Epithelial cell of esophagus (primary cell): ENCODE results near the gene TGM2.

Experiments used
- DNase-seq: peaks from one replicate; pipeline ENCODE4 v3.0.0; 2010; ENCODE audit warnings: low read depth
- H3K4me3 ChIP-seq: 2 replicates; pipeline ENCODE4 v1.5.1; 2011; ENCODE audit warnings: mild to moderate bottlenecking, low read length, control low read depth
- TF ChIP-seq, protein P1 (sequence below): IDR thresholded peaks from 2 replicates; pipeline ENCODE4 v1.5.1; 2011; ENCODE audit warnings: low read depth, mild to moderate bottlenecking, low read length, control low read depth, inconsistent platforms; ENCODE audit not compliant: insufficient read depth; ENCODE audit errors: missing control alignments

The TGM2 gene

DNA sequence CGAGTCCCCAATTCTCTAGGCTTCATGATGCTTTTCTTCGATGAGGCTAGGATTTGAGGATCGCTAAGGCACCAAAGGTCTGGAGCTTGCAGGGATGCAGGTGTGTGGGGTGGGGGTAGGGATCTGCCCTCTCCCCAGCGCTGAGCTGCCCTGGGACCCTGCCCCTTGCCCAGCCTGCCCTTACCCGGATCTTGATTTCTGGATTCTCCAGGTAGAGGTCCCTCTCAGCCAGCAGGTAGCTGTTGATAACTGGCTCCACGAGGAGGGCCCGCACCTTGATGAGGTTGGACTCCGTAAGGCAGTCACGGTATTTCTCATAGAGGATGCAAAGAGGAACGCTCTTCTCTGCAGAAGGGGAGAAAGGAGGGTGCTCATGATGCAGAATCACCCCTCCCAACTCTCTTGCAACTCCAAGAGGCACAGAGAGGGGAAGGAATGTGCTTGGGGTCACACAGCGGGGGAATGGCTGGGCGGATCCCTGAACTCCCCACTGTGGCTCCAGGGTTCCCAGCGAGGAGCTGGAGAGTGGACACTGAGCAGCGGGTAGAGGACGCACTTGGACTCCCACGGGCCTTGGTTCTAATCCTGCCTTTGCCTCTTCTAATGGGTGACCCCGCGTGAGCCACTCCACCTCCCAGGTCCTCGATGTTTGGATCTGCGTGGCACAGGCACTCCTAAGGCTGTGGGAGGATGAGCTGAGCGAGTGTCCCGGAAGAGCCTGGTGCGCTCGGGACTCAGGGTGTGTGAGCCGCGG is 32.7 kb downstream of the TGM2 start:
- TF ChIP-seq, protein P1, sequence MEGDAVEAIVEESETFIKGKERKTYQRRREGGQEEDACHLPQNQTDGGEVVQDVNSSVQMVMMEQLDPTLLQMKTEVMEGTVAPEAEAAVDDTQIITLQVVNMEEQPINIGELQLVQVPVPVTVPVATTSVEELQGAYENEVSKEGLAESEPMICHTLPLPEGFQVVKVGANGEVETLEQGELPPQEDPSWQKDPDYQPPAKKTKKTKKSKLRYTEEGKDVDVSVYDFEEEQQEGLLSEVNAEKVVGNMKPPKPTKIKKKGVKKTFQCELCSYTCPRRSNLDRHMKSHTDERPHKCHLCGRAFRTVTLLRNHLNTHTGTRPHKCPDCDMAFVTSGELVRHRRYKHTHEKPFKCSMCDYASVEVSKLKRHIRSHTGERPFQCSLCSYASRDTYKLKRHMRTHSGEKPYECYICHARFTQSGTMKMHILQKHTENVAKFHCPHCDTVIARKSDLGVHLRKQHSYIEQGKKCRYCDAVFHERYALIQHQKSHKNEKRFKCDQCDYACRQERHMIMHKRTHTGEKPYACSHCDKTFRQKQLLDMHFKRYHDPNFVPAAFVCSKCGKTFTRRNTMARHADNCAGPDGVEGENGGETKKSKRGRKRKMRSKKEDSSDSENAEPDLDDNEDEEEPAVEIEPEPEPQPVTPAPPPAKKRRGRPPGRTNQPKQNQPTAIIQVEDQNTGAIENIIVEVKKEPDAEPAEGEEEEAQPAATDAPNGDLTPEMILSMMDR = no peak
- H3K4me3 ChIP-seq = no peak overlapping the region
- no peak for DNase-seq

DNA sequence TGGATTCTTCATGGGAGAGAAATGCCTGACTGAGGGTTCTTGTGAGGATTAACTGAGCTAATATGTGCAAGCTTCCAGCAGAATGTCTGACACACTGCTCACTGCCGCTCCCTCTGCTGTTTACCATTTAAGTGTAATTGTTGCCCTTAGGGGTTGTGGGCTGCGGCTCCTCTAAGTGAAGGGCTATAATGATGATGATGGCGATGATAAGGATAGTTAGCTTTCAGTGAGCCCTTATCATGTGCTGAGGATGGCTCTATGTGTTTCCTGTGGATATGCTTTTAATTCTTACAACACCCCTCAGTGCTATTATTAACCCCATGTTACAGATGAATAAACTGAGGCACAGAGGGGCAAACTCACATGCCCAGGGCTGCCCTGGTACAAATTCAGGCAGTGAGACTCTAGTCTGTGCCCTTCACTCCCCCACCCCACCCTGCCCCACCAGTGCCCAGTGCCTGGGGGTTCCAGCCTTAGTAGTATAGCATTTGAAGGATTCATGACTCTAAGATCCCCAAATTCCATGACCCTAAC is 33.4 kb downstream of the TGM2 start:
- TF ChIP-seq, protein P1 = no peak
- no peak overlapping the region for H3K4me3 ChIP-seq
- DNase-seq = peak; percentile 60

DNA sequence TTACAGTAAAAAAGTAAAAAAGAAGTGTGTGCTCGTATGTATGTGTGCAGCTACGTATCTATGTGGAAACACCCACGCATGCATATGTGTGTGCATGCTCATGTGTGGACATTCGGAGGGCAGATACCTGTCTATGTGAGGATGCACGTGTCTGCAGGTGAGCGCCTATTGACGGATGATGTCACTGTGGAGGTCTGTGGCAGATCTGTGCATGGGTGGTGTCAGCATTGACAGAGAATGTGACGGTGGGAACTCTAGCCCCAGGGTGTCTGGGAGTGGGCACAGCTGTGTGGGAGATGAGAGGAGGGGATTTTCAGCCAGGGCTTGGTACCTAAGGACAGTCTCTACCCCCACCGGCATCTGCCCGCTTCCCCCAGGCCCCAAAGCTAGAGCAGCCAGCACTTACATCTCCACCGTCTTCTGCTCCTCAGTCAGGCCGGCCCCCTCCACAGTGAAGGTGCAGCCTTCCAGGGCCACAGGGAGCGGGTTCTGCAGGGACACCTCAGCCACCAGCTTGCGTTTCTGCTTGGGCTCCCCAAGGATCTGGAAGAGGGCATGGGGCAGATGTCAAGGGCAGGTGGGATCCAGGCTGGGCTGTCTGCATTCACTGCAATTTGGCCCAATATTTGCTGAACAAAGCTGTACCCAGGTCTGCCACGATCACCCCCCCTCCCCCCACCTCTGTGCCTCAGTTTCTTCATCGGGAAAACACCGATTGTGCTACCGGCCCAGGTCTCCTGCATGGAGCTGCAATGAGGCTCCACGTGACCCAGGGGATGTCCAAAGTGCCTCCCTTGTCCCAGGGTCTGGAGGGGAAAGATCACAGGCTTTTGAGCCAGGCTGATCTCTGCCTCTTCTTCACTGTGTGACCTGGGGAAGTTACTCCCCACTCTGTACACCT is 34.1 kb downstream of the TGM2 start:
- DNase-seq = no peak
- no peak overlapping the region for H3K4me3 ChIP-seq
- TF ChIP-seq, protein P1 = no peak

DNA sequence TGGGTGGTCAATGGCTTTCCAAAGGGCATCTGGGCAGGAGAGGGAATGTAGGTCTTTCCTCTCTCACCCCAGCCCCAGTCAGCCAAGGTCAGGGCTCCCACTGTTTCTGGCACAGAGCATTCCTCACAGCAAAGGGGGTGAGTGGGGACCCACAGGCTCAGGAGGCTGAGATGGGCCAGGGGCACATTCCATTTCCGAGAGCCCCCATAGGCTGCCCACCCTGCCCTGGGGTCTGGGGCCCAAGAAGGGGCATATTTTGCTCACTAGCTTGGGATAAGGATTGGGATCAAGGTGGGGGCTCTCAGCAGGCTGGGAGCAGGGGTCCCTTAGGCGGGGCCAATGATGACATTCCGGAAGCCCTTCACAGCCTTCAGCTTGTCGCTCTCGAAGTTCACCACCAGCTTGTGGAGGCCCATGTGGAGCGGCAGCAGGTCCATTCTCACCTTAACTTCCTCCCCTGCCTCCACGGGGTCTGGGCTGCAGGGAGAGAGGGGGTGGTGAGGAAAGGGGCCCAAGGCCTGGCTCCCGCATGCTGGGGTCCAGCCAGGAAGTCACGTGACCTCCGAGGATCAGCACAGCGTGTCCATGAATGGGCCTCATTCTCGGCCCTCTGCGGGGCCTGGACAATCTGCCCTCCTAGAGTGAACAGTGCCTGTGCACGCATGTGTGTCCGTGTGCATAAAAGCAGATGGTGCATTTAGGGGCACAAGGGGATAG is 35.0 kb downstream of the TGM2 start:
- TF ChIP-seq, protein P1 = no peak
- DNase-seq = no peak
- H3K4me3 ChIP-seq = no peak overlapping the region

DNA sequence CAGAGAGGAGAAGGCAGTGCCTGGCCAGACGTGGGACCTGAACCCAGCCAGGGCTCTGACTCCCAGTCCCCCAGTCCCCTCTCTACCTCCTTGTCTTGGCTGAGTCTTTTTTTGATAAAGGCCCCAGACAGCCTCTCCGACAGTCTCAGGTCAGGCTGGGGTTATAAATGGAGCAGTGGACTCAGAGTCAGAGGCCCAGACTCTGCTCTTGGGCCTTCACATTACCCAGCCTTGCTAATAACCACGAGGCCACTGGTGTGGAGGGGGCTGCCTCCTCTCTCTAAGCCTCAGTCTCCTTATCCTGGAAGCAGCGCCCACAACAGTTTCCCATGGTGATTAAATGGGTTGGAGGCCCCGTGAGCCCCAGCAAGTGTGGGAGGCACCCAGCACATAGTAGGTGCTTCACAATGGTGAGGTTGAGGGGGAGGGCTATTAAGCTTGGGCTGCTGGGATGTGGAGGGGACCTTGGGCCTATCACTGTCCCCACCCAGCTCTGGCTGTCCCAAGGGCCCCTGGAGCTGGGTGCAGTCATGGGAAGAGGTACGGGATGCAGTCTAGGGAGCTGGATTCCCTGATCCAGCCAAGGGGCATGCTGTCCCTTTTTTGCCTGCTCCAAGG is 35.7 kb downstream of the TGM2 start:
- no peak for DNase-seq
- no peak overlapping the region for H3K4me3 ChIP-seq
- TF ChIP-seq, protein P1 = no peak

DNA sequence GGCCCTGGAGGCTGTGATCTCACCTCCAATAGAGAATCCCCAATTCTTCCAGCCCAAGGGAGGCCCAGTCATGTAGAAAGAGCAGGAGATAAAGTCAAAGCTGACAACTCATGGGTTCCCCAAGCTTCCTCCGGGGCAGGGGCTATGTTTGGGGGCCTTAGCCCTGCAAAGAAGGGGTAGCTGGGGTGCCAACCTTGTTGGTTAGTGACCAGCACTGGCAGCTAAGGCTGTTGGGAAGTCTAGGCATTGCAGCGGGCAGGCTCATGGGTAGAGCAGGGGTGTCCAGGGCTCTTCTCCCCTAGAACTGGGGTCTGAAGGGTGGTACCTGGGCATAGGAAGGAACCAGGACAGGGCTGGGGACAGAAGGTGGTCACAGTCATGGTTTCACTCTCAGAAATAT is 36.4 kb downstream of the TGM2 start:
- TF ChIP-seq, protein P1 = no peak
- DNase-seq = no peak
- H3K4me3 ChIP-seq = no peak overlapping the region
